HCT116 (cell line): ENCODE measurements around the gene MYCN. TPM values are rescaled to one million over a fixed set of nuclear protein-coding genes. Genes with fewer than 3 reads are reported as not detected.

Experiments used
- ATAC-seq: fragments of 200-7000 bp; cut with Tn5 transposase; 2 replicates; pipeline ENCODE4 v1.9.1; 2020; ENCODE audit warnings: mild to moderate bottlenecking, moderate library complexity
- BruUV-seq: library from RNA; stranded (reverse); fragments of 400-500 nt; replicated peaks from 2 replicates; lab custom pipeline; 2021; lab: Mats Ljungman, UMichigan
- CTCF ChIA-PET: fragments of 300-600 bp; sonication (Branson Sonifier 250); formaldehyde crosslinking; loops from one replicate; lab custom pipeline; 2021; ENCODE audit warnings: antibody characterized with exemption; lab: Charles Lee
- POLR2A ChIA-PET: fragments of 300-600, 350-600 bp; sonication (Branson Sonifier 250); formaldehyde crosslinking; loops from one replicate; lab custom pipeline; 2021; ENCODE audit warnings: antibody characterized with exemption; lab: Charles Lee
- RAD21 ChIA-PET, 2 experiments: fragments of 300-600 bp; sonication (Branson Sonifier 250); formaldehyde crosslinking; loops; one replicate each; lab custom pipeline; 2023; ENCODE audit warnings: low total read pairs in 2 of 2; ENCODE audit not compliant: uncharacterized antibody in 2 of 2, unreplicated experiment in 2 of 2, low non-redundant PET in 1 of 2; lab: Charles Lee
- DNase-seq: peaks from one replicate; pipeline ENCODE4 v3.0.0-alpha.2; 2010; ENCODE audit warnings: low read depth, low spot score
- H2AFZ ChIP-seq: fragments of 200-600 bp; shearing (Covaris generic), sonication (generic); 2 replicates; pipeline ENCODE4 v1.6.1; 2017; ENCODE audit warnings: low read depth, mixed run types, mixed read lengths, antibody characterized with exemption, low read length; ENCODE audit not compliant: poor library complexity, severe bottlenecking
- H3K27ac ChIP-seq: 2 replicates; pipeline ENCODE4 v1.5.1; 2012; ENCODE audit warnings: low read depth, low read length
- H3K27me3 ChIP-seq: fragments of 200-600 bp; sonication (generic); 2 replicates; pipeline ENCODE4 v1.6.1; 2016; ENCODE audit warnings: mixed run types, low read length, mixed read lengths; ENCODE audit not compliant: insufficient read depth
- H3K36me3 ChIP-seq, 2 experiments: fragments of 200-500 bp in 1 of 2; fragments of 200-600 bp in 1 of 2; sonication (Bioruptor generic) in 1 of 2; sonication (generic) in 1 of 2; 2 replicates each; pipeline versions ENCODE4 v1.5.1 to v1.6.1; 2014 to 2016; ENCODE audit warnings: low read length in 2 of 2, inconsistent platforms in 1 of 2, mixed read lengths in 1 of 2, mixed run types in 1 of 2; ENCODE audit not compliant: insufficient read depth in 2 of 2, control insufficient read depth in 1 of 2
- H3K4me1 ChIP-seq, 2 experiments: fragments of 200-600 bp in 1 of 2; sonication (generic) in 1 of 2; 2 replicates each; pipeline versions ENCODE4 v1.5.1 to v1.6.1; 2012 to 2017; ENCODE audit warnings: low read length in 2 of 2, inconsistent platforms in 1 of 2, mild to moderate bottlenecking in 1 of 2, mixed read lengths in 1 of 2, mixed run types in 1 of 2, moderate library complexity in 1 of 2; ENCODE audit not compliant: insufficient read depth in 2 of 2, control insufficient read depth in 1 of 2
- H3K4me2 ChIP-seq: fragments of 200-600 bp; sonication (generic); 2 replicates; pipeline ENCODE4 v1.6.1; 2017; ENCODE audit warnings: mixed run types, low read length, mixed read lengths
- H3K4me3 ChIP-seq, 2 experiments: fragments of 200-600 bp in 1 of 2; sonication (generic) in 1 of 2; replicated peaks in 1 of 2; 2 replicates each; pipeline ENCODE4 v1.5.1; 2011 to 2016; ENCODE audit warnings: low read length in 2 of 2, control low read depth in 1 of 2, low read depth in 1 of 2, mild to moderate bottlenecking in 1 of 2, mixed read lengths in 1 of 2, mixed run types in 1 of 2
- H3K79me2 ChIP-seq: fragments of 200-600 bp; sonication (generic); 2 replicates; pipeline ENCODE4 v1.6.1; 2017; ENCODE audit warnings: mild to moderate bottlenecking, mixed run types, low read length, moderate library complexity, mixed read lengths; ENCODE audit not compliant: insufficient read depth
- H3K9ac ChIP-seq: fragments of 200-600 bp; sonication (generic); 2 replicates; pipeline ENCODE4 v1.6.1; 2016; ENCODE audit warnings: low read length, mixed read lengths
- H3K9me2 ChIP-seq: fragments of 200-600 bp; sonication (generic), shearing (Covaris generic); 2 replicates; pipeline ENCODE4 v1.6.1; 2017; ENCODE audit warnings: mixed run types, mild to moderate bottlenecking, moderate library complexity; ENCODE audit not compliant: insufficient read depth
- H3K9me3 ChIP-seq, 2 experiments: fragments of 200-500 bp in 1 of 2; fragments of 200-600 bp in 1 of 2; sonication (Bioruptor generic) in 1 of 2; sonication (generic) in 1 of 2; 2 replicates each; pipeline ENCODE4 v1.6.1; 2014 to 2017; ENCODE audit warnings: low read length in 2 of 2, mixed read lengths in 2 of 2, inconsistent platforms in 1 of 2, low read depth in 1 of 2, mild to moderate bottlenecking in 1 of 2, mixed run types in 1 of 2, moderate library complexity in 1 of 2; ENCODE audit not compliant: control insufficient read depth in 1 of 2, insufficient read depth in 1 of 2
- H4K20me1 ChIP-seq: fragments of 200-600 bp; sonication (generic), shearing (Covaris generic); 2 replicates; pipeline ENCODE4 v1.6.1; 2017; ENCODE audit warnings: mixed run types, mild to moderate bottlenecking, moderate library complexity; ENCODE audit not compliant: insufficient read depth
- CBX3 ChIP-seq: IDR thresholded peaks from 2 replicates; pipeline ENCODE4 v1.6.1; 2012; ENCODE audit warnings: low read depth
- EGR1 ChIP-seq: IDR thresholded peaks from 2 replicates; pipeline ENCODE4 v1.6.1; 2012; ENCODE audit warnings: low read depth
- ELF1 ChIP-seq: IDR thresholded peaks from 2 replicates; pipeline ENCODE4 v1.6.1; 2012; ENCODE audit warnings: low read depth, borderline replicate concordance
- EZH2 ChIP-seq: fragments of 200-600 bp; sonication (generic); IDR thresholded peaks from 2 replicates; pipeline ENCODE4 v1.6.1; 2017; ENCODE audit warnings: antibody characterized with exemption, mixed run types
- FOSL1 ChIP-seq: IDR thresholded peaks from 2 replicates; pipeline ENCODE4 v1.6.1; 2012; ENCODE audit warnings: low read depth
- JUND ChIP-seq: IDR thresholded peaks from 2 replicates; pipeline ENCODE4 v1.6.1; 2012
- POLR2A ChIP-seq: IDR thresholded peaks from 2 replicates; pipeline ENCODE4 v1.7.0; 2011; ENCODE audit warnings: borderline replicate concordance; ENCODE audit not compliant: insufficient read depth, insufficient read length; ENCODE audit errors: extremely low read depth
- POLR2AphosphoS5 ChIP-seq: IDR thresholded peaks from 2 replicates; pipeline ENCODE4 v1.6.1; 2011; ENCODE audit warnings: mild to moderate bottlenecking, low read depth, low read length, moderate library complexity
- RAD21 ChIP-seq: IDR thresholded peaks from 2 replicates; pipeline ENCODE4 v1.6.1; 2012; ENCODE audit warnings: low read depth, mild to moderate bottlenecking
- YY1 ChIP-seq: IDR thresholded peaks from 2 replicates; pipeline ENCODE4 v1.6.1; 2011; ENCODE audit warnings: low read length, low read depth, moderate library complexity, mild to moderate bottlenecking; ENCODE audit not compliant: insufficient replicate concordance; ENCODE audit errors: extremely low read depth
- ZFX ChIP-seq: fragments of 450-650 bp; IDR thresholded peaks from 2 replicates; pipeline ENCODE4 v1.6.1; 2017
- intact Hi-C: fragments of 100-400 bp; cut with micrococcal nuclease; formaldehyde crosslinking; loops from 2 replicates; pipeline ENCODE4 v1.10.0; 2022
- total RNA-seq: library from RNA; stranded (reverse); gene quantifications from one replicate; pipeline ENCODE4 v1.2.1, GENCODE V29; 2021; ENCODE audit not compliant: unreplicated experiment
- TF ChIP-seq, protein P1 (sequence below): IDR thresholded peaks from 2 replicates; pipeline ENCODE4 v1.6.1; 2012
- TF ChIP-seq, protein P2 (sequence below): IDR thresholded peaks from 2 replicates; pipeline ENCODE4 v1.6.1; 2011; ENCODE audit warnings: mild to moderate bottlenecking, low read length, moderate library complexity; ENCODE audit not compliant: insufficient replicate concordance; ENCODE audit errors: extremely low read depth
- TF ChIP-seq, protein P3 (sequence below), 3 experiments: fragments of 200-600 bp in 1 of 3; sonication (generic) in 1 of 3; IDR thresholded peaks in 2 of 3; conservative IDR thresholded peaks in 1 of 3; 2 replicates each; pipeline ENCODE4 v1.5.1; 2012 to 2017; ENCODE audit warnings: low read depth in 2 of 3, low read length in 2 of 3, antibody characterized with exemption in 1 of 3, borderline replicate concordance in 1 of 3, control low read depth in 1 of 3, mild to moderate bottlenecking in 1 of 3, mixed read lengths in 1 of 3, mixed run types in 1 of 3, moderate library complexity in 1 of 3; ENCODE audit not compliant: insufficient read depth in 1 of 3

Gene MYCN
- total RNA-seq, 1 experiment from 2014 or later, result not detected

DNA sequence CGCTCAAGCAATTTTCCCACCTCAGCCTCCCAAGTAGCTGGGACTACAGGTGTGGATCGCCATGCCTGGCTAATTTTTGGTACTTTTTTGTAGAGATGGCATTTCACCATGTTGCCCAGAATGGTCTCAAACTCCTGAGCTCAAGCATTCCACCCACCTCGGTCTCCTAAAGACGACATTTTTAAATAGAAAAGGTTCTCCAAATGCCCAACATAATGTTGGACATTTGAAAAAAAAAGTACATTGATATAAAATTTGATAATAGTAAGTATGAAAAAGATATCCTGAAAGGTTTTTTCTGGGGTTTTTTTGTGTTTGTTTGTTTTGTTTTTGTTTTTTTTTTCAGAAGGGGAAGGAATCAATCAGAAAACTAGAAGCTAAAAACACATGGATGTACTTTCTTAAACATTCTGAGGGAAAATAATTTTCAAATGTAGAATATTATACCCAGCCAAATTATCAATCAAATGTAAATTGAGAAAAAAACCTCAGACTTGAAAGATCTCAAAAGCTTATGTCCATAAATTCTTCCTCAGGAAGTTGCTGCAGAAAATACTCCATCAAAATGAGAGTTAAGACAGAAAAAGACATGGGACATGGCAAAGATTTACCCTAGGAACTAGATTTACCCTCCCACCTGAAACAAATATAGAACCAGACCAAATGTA is 42.8 kb upstream of the MYCN start:
- ChIA-PET CTCF (no interaction called here), RAD21 (no interaction called here)

More for the DNA sequence above, 42.8 kb upstream of the MYCN start:
- Histone ChIP-seq H3K27me3 (no peaks in the 10 kb centered on the region), H3K9ac (no peak overlapping the region), H2AFZ (no peak overlapping the region), H3K9me2 (no peaks in the 10 kb centered on the region), H3K9me3 (0 out of 4 replicates have a peak, but pooled peaks cover 0 to 4% of the 10 kb centered on the region in 2 experiments), H4K20me1 (no peaks in the 10 kb centered on the region), H3K79me2 (no peaks in the 10 kb centered on the region), H3K4me3 (no peak overlapping the region), H3K27ac (no peak overlapping the region), H3K36me3 (no peaks in the 10 kb centered on the region), H3K4me1 (no peaks in the 10 kb centered on the region), H3K4me2 (no peak overlapping the region)
- POLR2A ChIA-PET, result no interaction called here
- DNase-seq (no peak), ATAC-seq (no peak)
- BruUV-seq, result no TSS peak
- TF ChIP-seq FOSL1, result no peak
- no peak for TF ChIP-seq POLR2AphosphoS5
- no peak for TF ChIP-seq YY1
- TF ChIP-seq EZH2, result no peak
- no peak for TF ChIP-seq RAD21
- TF ChIP-seq, protein P1, sequence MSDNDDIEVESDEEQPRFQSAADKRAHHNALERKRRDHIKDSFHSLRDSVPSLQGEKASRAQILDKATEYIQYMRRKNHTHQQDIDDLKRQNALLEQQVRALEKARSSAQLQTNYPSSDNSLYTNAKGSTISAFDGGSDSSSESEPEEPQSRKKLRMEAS, result no peak
- TF ChIP-seq JUND, result no peak
- no peak for TF ChIP-seq EGR1
- TF ChIP-seq, protein P2, sequence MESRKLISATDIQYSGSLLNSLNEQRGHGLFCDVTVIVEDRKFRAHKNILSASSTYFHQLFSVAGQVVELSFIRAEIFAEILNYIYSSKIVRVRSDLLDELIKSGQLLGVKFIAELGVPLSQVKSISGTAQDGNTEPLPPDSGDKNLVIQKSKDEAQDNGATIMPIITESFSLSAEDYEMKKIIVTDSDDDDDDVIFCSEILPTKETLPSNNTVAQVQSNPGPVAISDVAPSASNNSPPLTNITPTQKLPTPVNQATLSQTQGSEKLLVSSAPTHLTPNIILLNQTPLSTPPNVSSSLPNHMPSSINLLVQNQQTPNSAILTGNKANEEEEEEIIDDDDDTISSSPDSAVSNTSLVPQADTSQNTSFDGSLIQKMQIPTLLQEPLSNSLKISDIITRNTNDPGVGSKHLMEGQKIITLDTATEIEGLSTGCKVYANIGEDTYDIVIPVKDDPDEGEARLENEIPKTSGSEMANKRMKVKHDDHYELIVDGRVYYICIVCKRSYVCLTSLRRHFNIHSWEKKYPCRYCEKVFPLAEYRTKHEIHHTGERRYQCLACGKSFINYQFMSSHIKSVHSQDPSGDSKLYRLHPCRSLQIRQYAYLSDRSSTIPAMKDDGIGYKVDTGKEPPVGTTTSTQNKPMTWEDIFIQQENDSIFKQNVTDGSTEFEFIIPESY, result no peak
- no peak for TF ChIP-seq ELF1
- TF ChIP-seq CBX3, result no peak
- no peak for TF ChIP-seq POLR2A
- no peak for TF ChIP-seq ZFX
- TF ChIP-seq, protein P3, sequence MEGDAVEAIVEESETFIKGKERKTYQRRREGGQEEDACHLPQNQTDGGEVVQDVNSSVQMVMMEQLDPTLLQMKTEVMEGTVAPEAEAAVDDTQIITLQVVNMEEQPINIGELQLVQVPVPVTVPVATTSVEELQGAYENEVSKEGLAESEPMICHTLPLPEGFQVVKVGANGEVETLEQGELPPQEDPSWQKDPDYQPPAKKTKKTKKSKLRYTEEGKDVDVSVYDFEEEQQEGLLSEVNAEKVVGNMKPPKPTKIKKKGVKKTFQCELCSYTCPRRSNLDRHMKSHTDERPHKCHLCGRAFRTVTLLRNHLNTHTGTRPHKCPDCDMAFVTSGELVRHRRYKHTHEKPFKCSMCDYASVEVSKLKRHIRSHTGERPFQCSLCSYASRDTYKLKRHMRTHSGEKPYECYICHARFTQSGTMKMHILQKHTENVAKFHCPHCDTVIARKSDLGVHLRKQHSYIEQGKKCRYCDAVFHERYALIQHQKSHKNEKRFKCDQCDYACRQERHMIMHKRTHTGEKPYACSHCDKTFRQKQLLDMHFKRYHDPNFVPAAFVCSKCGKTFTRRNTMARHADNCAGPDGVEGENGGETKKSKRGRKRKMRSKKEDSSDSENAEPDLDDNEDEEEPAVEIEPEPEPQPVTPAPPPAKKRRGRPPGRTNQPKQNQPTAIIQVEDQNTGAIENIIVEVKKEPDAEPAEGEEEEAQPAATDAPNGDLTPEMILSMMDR (IDR thresholded peaks at IDR 0.05 in 2 of 3, conservative IDR thresholded peaks at IDR 0.05 in 1 of 3; ENCODE audit: borderline replicate concordance in 1 of 3, insufficient read depth in 1 of 3, low read depth in 2 of 3, low read length in 2 of 3), result no peak
- intact Hi-C loops, result no loop called here
